A549 (cell line): ENCODE measurements around the gene CREB5.

Experiments used
- MAZ ChIP-seq: fragments of 150-350 bp; IDR thresholded peaks from 2 replicates; pipeline ENCODE4 v1.6.1; 2014; ENCODE audit warnings: antibody characterized with exemption, low read depth, low read length, borderline replicate concordance
- NPAS2 ChIP-seq: fragments of 250-450 bp; sonication (Bioruptor Pico); IDR thresholded peaks from 2 replicates; pipeline ENCODE4 v1.8.0; 2022; ENCODE audit warnings: mild to moderate bottlenecking, moderate library complexity, borderline replicate concordance
- TF ChIP-seq, protein P1 (sequence below): fragments of >200 bp; sonication (Bioruptor Twin); formaldehyde crosslinking; IDR thresholded peaks from 3 replicates; pipeline ENCODE4 v1.5.1; 2016
- TF ChIP-seq, protein P2 (sequence below): fragments of 200-600 bp; sonication (generic); IDR thresholded peaks from 2 replicates; pipeline ENCODE4 v1.6.1; 2016; ENCODE audit warnings: antibody characterized with exemption, mild to moderate bottlenecking, moderate library complexity

DNA sequence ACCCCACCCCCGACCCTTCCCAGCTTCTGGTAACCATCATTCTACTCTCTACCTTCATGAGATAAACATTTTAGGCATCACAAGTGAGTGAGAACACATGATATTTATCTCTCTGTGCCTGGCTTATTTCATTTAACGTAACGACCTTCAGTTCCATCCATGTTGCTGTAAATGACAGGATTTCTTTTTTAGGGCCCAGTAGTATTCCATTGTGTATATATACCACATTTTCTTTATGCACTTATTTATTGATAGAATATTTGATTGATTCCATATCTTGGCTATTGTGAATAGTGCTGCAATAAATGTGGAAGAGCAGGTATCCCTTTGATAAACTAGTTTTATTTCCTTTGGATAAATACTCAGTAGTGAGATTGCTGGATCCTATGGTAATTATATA, 112.7 kb downstream of the CREB5 start:
- TF ChIP-seq, protein P1, sequence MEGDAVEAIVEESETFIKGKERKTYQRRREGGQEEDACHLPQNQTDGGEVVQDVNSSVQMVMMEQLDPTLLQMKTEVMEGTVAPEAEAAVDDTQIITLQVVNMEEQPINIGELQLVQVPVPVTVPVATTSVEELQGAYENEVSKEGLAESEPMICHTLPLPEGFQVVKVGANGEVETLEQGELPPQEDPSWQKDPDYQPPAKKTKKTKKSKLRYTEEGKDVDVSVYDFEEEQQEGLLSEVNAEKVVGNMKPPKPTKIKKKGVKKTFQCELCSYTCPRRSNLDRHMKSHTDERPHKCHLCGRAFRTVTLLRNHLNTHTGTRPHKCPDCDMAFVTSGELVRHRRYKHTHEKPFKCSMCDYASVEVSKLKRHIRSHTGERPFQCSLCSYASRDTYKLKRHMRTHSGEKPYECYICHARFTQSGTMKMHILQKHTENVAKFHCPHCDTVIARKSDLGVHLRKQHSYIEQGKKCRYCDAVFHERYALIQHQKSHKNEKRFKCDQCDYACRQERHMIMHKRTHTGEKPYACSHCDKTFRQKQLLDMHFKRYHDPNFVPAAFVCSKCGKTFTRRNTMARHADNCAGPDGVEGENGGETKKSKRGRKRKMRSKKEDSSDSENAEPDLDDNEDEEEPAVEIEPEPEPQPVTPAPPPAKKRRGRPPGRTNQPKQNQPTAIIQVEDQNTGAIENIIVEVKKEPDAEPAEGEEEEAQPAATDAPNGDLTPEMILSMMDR = no peak
- TF ChIP-seq MAZ = no peak
- TF ChIP-seq, protein P2, sequence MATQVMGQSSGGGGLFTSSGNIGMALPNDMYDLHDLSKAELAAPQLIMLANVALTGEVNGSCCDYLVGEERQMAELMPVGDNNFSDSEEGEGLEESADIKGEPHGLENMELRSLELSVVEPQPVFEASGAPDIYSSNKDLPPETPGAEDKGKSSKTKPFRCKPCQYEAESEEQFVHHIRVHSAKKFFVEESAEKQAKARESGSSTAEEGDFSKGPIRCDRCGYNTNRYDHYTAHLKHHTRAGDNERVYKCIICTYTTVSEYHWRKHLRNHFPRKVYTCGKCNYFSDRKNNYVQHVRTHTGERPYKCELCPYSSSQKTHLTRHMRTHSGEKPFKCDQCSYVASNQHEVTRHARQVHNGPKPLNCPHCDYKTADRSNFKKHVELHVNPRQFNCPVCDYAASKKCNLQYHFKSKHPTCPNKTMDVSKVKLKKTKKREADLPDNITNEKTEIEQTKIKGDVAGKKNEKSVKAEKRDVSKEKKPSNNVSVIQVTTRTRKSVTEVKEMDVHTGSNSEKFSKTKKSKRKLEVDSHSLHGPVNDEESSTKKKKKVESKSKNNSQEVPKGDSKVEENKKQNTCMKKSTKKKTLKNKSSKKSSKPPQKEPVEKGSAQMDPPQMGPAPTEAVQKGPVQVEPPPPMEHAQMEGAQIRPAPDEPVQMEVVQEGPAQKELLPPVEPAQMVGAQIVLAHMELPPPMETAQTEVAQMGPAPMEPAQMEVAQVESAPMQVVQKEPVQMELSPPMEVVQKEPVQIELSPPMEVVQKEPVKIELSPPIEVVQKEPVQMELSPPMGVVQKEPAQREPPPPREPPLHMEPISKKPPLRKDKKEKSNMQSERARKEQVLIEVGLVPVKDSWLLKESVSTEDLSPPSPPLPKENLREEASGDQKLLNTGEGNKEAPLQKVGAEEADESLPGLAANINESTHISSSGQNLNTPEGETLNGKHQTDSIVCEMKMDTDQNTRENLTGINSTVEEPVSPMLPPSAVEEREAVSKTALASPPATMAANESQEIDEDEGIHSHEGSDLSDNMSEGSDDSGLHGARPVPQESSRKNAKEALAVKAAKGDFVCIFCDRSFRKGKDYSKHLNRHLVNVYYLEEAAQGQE = no peak
- TF ChIP-seq NPAS2 (CRISPR knock-in tag) = no peak
